H1 (cell line): ENCODE data around the gene WNT3A. TPM values are rescaled to one million over a fixed set of nuclear protein-coding genes. Genes with fewer than 3 reads are reported as not detected.

ENCODE experiments used
- CTCF ChIA-PET: fragments of 300-600 bp; sonication (Branson Sonifier 250); formaldehyde crosslinking; loops from one replicate; lab custom pipeline; 2021; ENCODE audit not compliant: partially characterized antibody; lab: Charles Lee
- POLR2A ChIA-PET: fragments of 300-600 bp; sonication (Branson Sonifier 250); formaldehyde crosslinking; loops from one replicate; lab custom pipeline; 2021; ENCODE audit warnings: inconsistent platforms; ENCODE audit not compliant: partially characterized antibody; lab: Charles Lee
- DNase-seq, 2 experiments: peaks; one replicate each; pipeline versions ENCODE4 v3.0.0 to v3.0.0-alpha.2; 2010 to 2022; ENCODE audit warnings: low spot score in 2 of 2, low read depth in 1 of 2, mixed read lengths in 1 of 2
- FAIRE-seq: peaks from 2 replicates; lab custom pipeline; 2011; peaks lifted over from hg19 to GRCh38; lab: Jason Lieb, UNC
- H2AFZ ChIP-seq: 2 replicates; pipeline ENCODE4 v1.8.1; 2012; ENCODE audit warnings: low read length, inconsistent platforms
- H2AK5ac ChIP-seq: 2 replicates; pipeline ENCODE4 v1.6.1; 2013; ENCODE audit warnings: low read depth, low read length
- H2BK120ac ChIP-seq: replicated peaks from 2 replicates; pipeline ENCODE3; 2013; ENCODE audit warnings: low read depth, low read length, inconsistent platforms
- H2BK12ac ChIP-seq: 2 replicates; pipeline ENCODE4 v1.6.1; 2013; ENCODE audit warnings: low read depth, low read length
- H2BK15ac ChIP-seq: 2 replicates; pipeline ENCODE4 v1.6.1; 2013; ENCODE audit warnings: low read length
- H2BK20ac ChIP-seq: 2 replicates; pipeline ENCODE4 v1.6.1; 2013; ENCODE audit warnings: low read length
- H2BK5ac ChIP-seq: 2 replicates; pipeline ENCODE4 v1.6.1; 2013; ENCODE audit warnings: low read depth, low read length
- H3K14ac ChIP-seq: 2 replicates; pipeline ENCODE4 v1.6.1; 2013; ENCODE audit warnings: inconsistent platforms; ENCODE audit not compliant: insufficient read length
- H3K18ac ChIP-seq: 2 replicates; pipeline ENCODE4 v1.6.1; 2013; ENCODE audit warnings: low read length; ENCODE audit errors: extremely low read depth
- H3K23ac ChIP-seq: 2 replicates; pipeline ENCODE4 v1.6.1; 2013; ENCODE audit warnings: inconsistent platforms; ENCODE audit not compliant: insufficient read length
- H3K23me2 ChIP-seq: 2 replicates; pipeline ENCODE4 v1.6.1; 2013; ENCODE audit warnings: low read depth, low read length
- H3K27ac ChIP-seq: 2 replicates; pipeline ENCODE4 v1.6.1; 2011; ENCODE audit warnings: low read depth, low read length, inconsistent platforms
- H3K27me3 ChIP-seq, 4 experiments: replicated peaks in 1 of 4; 1 replicate in 1 of 4; 2 replicates in 3 of 4; pipeline versions ENCODE4 v1.6.1 to v1.8.1; 2011 to 2013; ENCODE audit warnings: low read length in 3 of 4, mild to moderate bottlenecking in 3 of 4, inconsistent platforms in 2 of 4, mixed read lengths in 2 of 4, moderate library complexity in 1 of 4; ENCODE audit not compliant: control insufficient read depth in 3 of 4, insufficient read depth in 3 of 4; ENCODE audit errors: extremely low read depth in 1 of 4
- H3K36me3 ChIP-seq, 4 experiments: 2 replicates each; pipeline versions ENCODE4 v1.6.1 to v1.8.1; 2011 to 2013; ENCODE audit warnings: mild to moderate bottlenecking in 4 of 4, low read length in 3 of 4, moderate library complexity in 2 of 4, control low read depth in 1 of 4, inconsistent platforms in 1 of 4; ENCODE audit not compliant: insufficient read depth in 4 of 4, control insufficient read depth in 2 of 4
- H3K4ac ChIP-seq: replicated peaks from 2 replicates; pipeline ENCODE3; 2013; ENCODE audit warnings: low read length, low read depth, mixed read lengths, inconsistent platforms; ENCODE audit not compliant: insufficient read length
- H3K4me1 ChIP-seq, 4 experiments: replicated peaks in 1 of 4; 1 replicate in 1 of 4; 2 replicates in 3 of 4; pipeline versions ENCODE4 v1.6.1 to v1.8.1; 2011 to 2013; ENCODE audit warnings: low read length in 3 of 4, inconsistent platforms in 2 of 4, mixed read lengths in 1 of 4; ENCODE audit not compliant: insufficient read depth in 4 of 4, control insufficient read depth in 3 of 4
- H3K4me2 ChIP-seq, 2 experiments: 2 replicates each; pipeline versions ENCODE4 v1.6.1 to v1.8.1; 2011 to 2013; ENCODE audit warnings: low read depth in 2 of 2, low read length in 2 of 2, control low read depth in 1 of 2, inconsistent platforms in 1 of 2, mild to moderate bottlenecking in 1 of 2; ENCODE audit not compliant: insufficient read depth in 1 of 2
- H3K4me3 ChIP-seq, 4 experiments: fragments of 200-600, 300-600 bp in 1 of 4; sonication (generic), shearing (Covaris generic), sonication (Bioruptor Twin) in 1 of 4; 2 replicates each; pipeline versions ENCODE4 v1.5.1 to v1.8.1; 2011 to 2016; ENCODE audit warnings: low read length in 4 of 4, low read depth in 3 of 4, control low read depth in 2 of 4, inconsistent platforms in 2 of 4, mild to moderate bottlenecking in 2 of 4, mixed read lengths in 1 of 4, moderate library complexity in 1 of 4; ENCODE audit not compliant: insufficient read depth in 2 of 4; ENCODE audit errors: extremely low read depth in 1 of 4
- H3K56ac ChIP-seq: replicated peaks from 2 replicates; pipeline ENCODE3; 2013; ENCODE audit warnings: low read depth, mild to moderate bottlenecking, mixed read lengths, low read length, inconsistent platforms; ENCODE audit not compliant: insufficient read length
- H3K79me1 ChIP-seq: 2 replicates; pipeline ENCODE4 v1.6.1; 2013; ENCODE audit warnings: low read depth, low read length, control low read depth
- H3K79me2 ChIP-seq, 2 experiments: 2 replicates each; pipeline versions ENCODE4 v1.6.1 to v1.8.1; 2012 to 2013; ENCODE audit warnings: low read length in 2 of 2, mild to moderate bottlenecking in 2 of 2, inconsistent platforms in 1 of 2; ENCODE audit not compliant: insufficient read depth in 2 of 2, control insufficient read depth in 1 of 2
- H3K9ac ChIP-seq, 4 experiments: replicated peaks in 1 of 4; 1 replicate in 1 of 4; 2 replicates in 3 of 4; pipeline versions ENCODE4 v1.6.1 to v1.8.1; 2011 to 2013; ENCODE audit warnings: low read depth in 3 of 4, low read length in 3 of 4, control low read depth in 2 of 4, mild to moderate bottlenecking in 2 of 4, moderate library complexity in 2 of 4, inconsistent platforms in 1 of 4; ENCODE audit errors: extremely low read depth in 1 of 4
- H3K9me3 ChIP-seq, 2 experiments: 2 replicates each; pipeline versions ENCODE4 v1.6.1 to v1.8.1; 2012 to 2013; ENCODE audit warnings: mild to moderate bottlenecking in 2 of 2, moderate library complexity in 2 of 2, control low read depth in 1 of 2, inconsistent platforms in 1 of 2, low read depth in 1 of 2, low read length in 1 of 2, mixed read lengths in 1 of 2; ENCODE audit not compliant: insufficient read depth in 2 of 2
- H4K20me1 ChIP-seq, 2 experiments: replicated peaks in 1 of 2; 2 replicates each; pipeline versions ENCODE3 to v1.8.1; 2011 to 2013; ENCODE audit warnings: inconsistent platforms in 2 of 2, low read length in 2 of 2, mild to moderate bottlenecking in 1 of 2; ENCODE audit not compliant: insufficient read depth in 2 of 2, control insufficient read depth in 1 of 2
- H4K5ac ChIP-seq: 2 replicates; pipeline ENCODE4 v1.6.1; 2013; ENCODE audit warnings: low read length, low read depth, mixed read lengths, inconsistent platforms; ENCODE audit not compliant: insufficient read length
- H4K8ac ChIP-seq: 2 replicates; pipeline ENCODE4 v1.8.0; 2013; ENCODE audit warnings: mild to moderate bottlenecking, moderate library complexity, low read length, inconsistent platforms; ENCODE audit not compliant: insufficient read depth; ENCODE audit errors: extremely low read depth
- H4K91ac ChIP-seq: replicated peaks from 2 replicates; pipeline ENCODE3; 2013; ENCODE audit warnings: low read length, mixed read lengths, inconsistent platforms; ENCODE audit not compliant: insufficient read length
- BRCA1 ChIP-seq: IDR thresholded peaks from 2 replicates; pipeline ENCODE4 v1.6.1; 2012; ENCODE audit warnings: low read depth, low read length, improper control_type of control experiment
- TEAD4 ChIP-seq: IDR thresholded peaks from 2 replicates; pipeline ENCODE4 v1.6.1; 2012; ENCODE audit warnings: low read depth, low read length, inconsistent platforms, mixed read lengths
- WGBS, 2 experiments: shearing (Covaris generic) in 1 of 2; methylation state at CpG; one replicate each; pipeline versions ENCODE4 v1.1.6 to v1.1.7; 2013 to 2015; ENCODE audit warnings: low lambda C conversion rate in 2 of 2, mixed read lengths in 2 of 2, inconsistent platforms in 1 of 2, low coverage in 1 of 2, missing lambda C conversion rate in 1 of 2; ENCODE audit not compliant: insufficient replicate concordance in 2 of 2, insufficient coverage in 1 of 2, insufficient read length in 1 of 2; ENCODE audit errors: extremely low coverage in 1 of 2, missing lambda C conversion rate in 1 of 2; 5-methylcytosine and 5-hydroxymethylcytosine counted together
- polyA plus RNA-seq, 7 experiments: library from polyadenylated mRNA; depleted of rRNA in 3 of 7; stranded (reverse) in 5 of 7; unstranded in 2 of 7; fragments of >200 nt in 5 of 7; fragments of 200-250 nt in 2 of 7; gene quantifications; 1 replicate in 5 of 7; 2 replicates in 1 of 7; 4 replicates in 1 of 7; pipeline versions ENCODE4 v1.2.1 to v1.2.3, GENCODE V29; 2011 to 2013; ENCODE audit warnings: missing spikeins in 2 of 7, mixed read lengths in 2 of 7
- total RNA-seq: library from RNA; stranded (reverse); fragmentation: NEBNext Ultra II Directional; extraction: Animal tissue kit (Norgen Biotek cat#: 25700); gene quantifications from 2 replicates; pipeline ENCODE4 v1.2.1, GENCODE V29; 2021

The WNT3A gene
- total and polyA plus RNA-seq, 2 of the 8 experiments (the other 6 are each of a cell fraction or from before 2014, with no cell fraction given) = 0.08 to 0.19 TPM

GRCh38 chr1:228029281-228029680 lies 22.5 kb downstream of the WNT3A start:
- H3K56ac ChIP-seq = no peak overlapping the region
- no peak overlapping the region for H3K4me3 ChIP-seq
- H3K23me2 ChIP-seq = no peaks in the 10 kb centered on the region
- no peak overlapping the region for H3K4ac ChIP-seq
- H3K14ac ChIP-seq = no peak overlapping the region
- H2BK20ac ChIP-seq = no peak overlapping the region
- DNase-seq (no peak), FAIRE-seq (no peak)
- H2BK15ac ChIP-seq = no peak overlapping the region
- no peak overlapping the region for H3K18ac ChIP-seq
- no peak overlapping the region for H4K5ac ChIP-seq
- ChIA-PET POLR2A (no interaction called here), CTCF (interaction anchor here (1.2 to 2.2 kb wide), 3 partner anchors 16 to 25 kb away, joined by 3 to 14 read pairs (median 3); no protein-coding TSS in a partner anchor)
- H3K36me3 ChIP-seq = no peaks in the 10 kb centered on the region
- H3K4me1 ChIP-seq = no peaks in the 10 kb centered on the region
- H3K9ac ChIP-seq = no peak overlapping the region
- H4K8ac ChIP-seq = no peak overlapping the region
- no peak overlapping the region for H2BK12ac ChIP-seq
- H2AFZ ChIP-seq = no peak overlapping the region
- no peak overlapping the region for H2AK5ac ChIP-seq
- H3K79me2 ChIP-seq = no peaks in the 10 kb centered on the region
- no peak overlapping the region for H2BK5ac ChIP-seq
- peaks cover 0 to 5% of the 10 kb centered on the region in 2 experiments for H4K20me1 ChIP-seq
- H3K27me3 ChIP-seq = peaks cover 0 to 4% (median 2%) of the 10 kb centered on the region in 4 experiments; a peak in 4 of 7 replicates
- WGBS, 2 experiments = 83% methylated on average over 10 of the region's 10 CpGs; no CpG with 5 or more reads in 1 of the 2 experiments
- no peak overlapping the region for H3K4me2 ChIP-seq
- H2BK120ac ChIP-seq = no peak overlapping the region
- no peak overlapping the region for H3K23ac ChIP-seq
- no peaks in the 10 kb centered on the region for H3K79me1 ChIP-seq
- TF ChIP-seq TEAD4 (no peak), BRCA1 (no peak)
- TF ChIP-seq, all 59 proteins: peak for 0
- Histone ChIP-seq H4K91ac (no peak overlapping the region), H3K27ac (no peak overlapping the region), H3K9me3 (no peaks in the 10 kb centered on the region)
